IMR-90 (cell line): ENCODE results near the gene TATDN2.

Experiments
- POLR2A ChIP-seq: IDR thresholded peaks from 2 replicates; pipeline ENCODE4 v1.6.1; 2012; ENCODE audit warnings: mild to moderate bottlenecking, low read depth, low read length
- TF ChIP-seq, protein P1 (sequence below): conservative IDR thresholded peaks from 2 replicates; pipeline ENCODE4 v1.5.1; 2012; ENCODE audit warnings: mild to moderate bottlenecking, low read depth, low read length, improper control_type of control experiment

GRCh38 chr3:10292505-10293419 is 44.5 kb downstream of the TATDN2 start, which contains the start of gene GHRL:
- TF ChIP-seq, protein P1, sequence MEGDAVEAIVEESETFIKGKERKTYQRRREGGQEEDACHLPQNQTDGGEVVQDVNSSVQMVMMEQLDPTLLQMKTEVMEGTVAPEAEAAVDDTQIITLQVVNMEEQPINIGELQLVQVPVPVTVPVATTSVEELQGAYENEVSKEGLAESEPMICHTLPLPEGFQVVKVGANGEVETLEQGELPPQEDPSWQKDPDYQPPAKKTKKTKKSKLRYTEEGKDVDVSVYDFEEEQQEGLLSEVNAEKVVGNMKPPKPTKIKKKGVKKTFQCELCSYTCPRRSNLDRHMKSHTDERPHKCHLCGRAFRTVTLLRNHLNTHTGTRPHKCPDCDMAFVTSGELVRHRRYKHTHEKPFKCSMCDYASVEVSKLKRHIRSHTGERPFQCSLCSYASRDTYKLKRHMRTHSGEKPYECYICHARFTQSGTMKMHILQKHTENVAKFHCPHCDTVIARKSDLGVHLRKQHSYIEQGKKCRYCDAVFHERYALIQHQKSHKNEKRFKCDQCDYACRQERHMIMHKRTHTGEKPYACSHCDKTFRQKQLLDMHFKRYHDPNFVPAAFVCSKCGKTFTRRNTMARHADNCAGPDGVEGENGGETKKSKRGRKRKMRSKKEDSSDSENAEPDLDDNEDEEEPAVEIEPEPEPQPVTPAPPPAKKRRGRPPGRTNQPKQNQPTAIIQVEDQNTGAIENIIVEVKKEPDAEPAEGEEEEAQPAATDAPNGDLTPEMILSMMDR: no peak
- TF ChIP-seq POLR2A: no peak
